GM19324 (cell line): ENCODE data around the gene PIGV.

Experiments used
- ATAC-seq: cut with Tn5 transposase; IDR thresholded peaks from one replicate; pipeline ENCODE4 v1.9.1; 2021; ENCODE audit warnings: mild to moderate bottlenecking, moderate library complexity; ENCODE audit not compliant: unreplicated experiment, low FRiP score

The PIGV gene

GRCh38 chr1:26787706-26788514 lies at the start of gene PIGV:
PIGV (plus strand) TSS chr1:26787950; CDS start chr1:26790816, 2,866 bp downstream.
- ATAC-seq = peak; percentile 87

GRCh38 chr1:26739329-26739914 lies 48.3 kb upstream of the PIGV start:
- ATAC-seq = no peak

GRCh38 chr1:26740023-26740634 lies 47.6 kb upstream of the PIGV start:
- ATAC-seq = no peak

GRCh38 chr1:26740952-26741351 lies 46.8 kb upstream of the PIGV start:
- no peak for ATAC-seq

GRCh38 chr1:26743426-26744059 lies 44.2 kb upstream of the PIGV start:
- ATAC-seq = no peak

GRCh38 chr1:26744075-26744959 lies 43.4 kb upstream of the PIGV start:
- peak; percentile 91 for ATAC-seq

- ATAC-seq = no peak
Observed at GRCh38 chr1:26745191-26745590, 42.6 kb upstream of the PIGV start.

- no peak for ATAC-seq
Observed at GRCh38 chr1:26747048-26747447, 40.7 kb upstream of the PIGV start.

- ATAC-seq = no peak
Observed at GRCh38 chr1:26748351-26748750, 39.4 kb upstream of the PIGV start.

- no peak for ATAC-seq
Observed at GRCh38 chr1:26749458-26749857, 38.3 kb upstream of the PIGV start.

- no peak for ATAC-seq
Observed at GRCh38 chr1:26750428-26750827, 37.3 kb upstream of the PIGV start.

GRCh38 chr1:26752519-26752918 lies 35.2 kb upstream of the PIGV start:
- no peak for ATAC-seq

GRCh38 chr1:26754086-26754874 lies 33.5 kb upstream of the PIGV start:
- no peak for ATAC-seq

GRCh38 chr1:26758358-26758757 lies 29.4 kb upstream of the PIGV start:
- ATAC-seq = no peak

GRCh38 chr1:26759531-26759930 lies 28.2 kb upstream of the PIGV start:
- ATAC-seq = no peak

- no peak for ATAC-seq
Observed at GRCh38 chr1:26761217-26761616, 26.5 kb upstream of the PIGV start.

- ATAC-seq = no peak
Observed at GRCh38 chr1:26767714-26768113, 20.0 kb upstream of the PIGV start.

GRCh38 chr1:26768755-26769154 lies 19.0 kb upstream of the PIGV start:
- no peak for ATAC-seq

GRCh38 chr1:26771285-26771642 lies 16.5 kb upstream of the PIGV start:
- ATAC-seq = no peak
